HUES64 (cell line): ENCODE data around the gene PPFIBP2.

Experiments used
- H3K27ac ChIP-seq: 2 replicates; pipeline ENCODE4 v1.7.0; 2013; ENCODE audit warnings: low read depth, low read length, inconsistent platforms
- H3K27me3 ChIP-seq: 2 replicates; pipeline ENCODE4 v1.6.1; 2013; ENCODE audit warnings: mild to moderate bottlenecking, low read length; ENCODE audit not compliant: insufficient read depth
- H3K36me3 ChIP-seq: 2 replicates; pipeline ENCODE4 v1.6.1; 2013; ENCODE audit warnings: mild to moderate bottlenecking, low read length; ENCODE audit not compliant: insufficient read depth
- H3K4me1 ChIP-seq: 2 replicates; pipeline ENCODE4 v1.6.1; 2013; ENCODE audit warnings: mild to moderate bottlenecking, low read length, moderate library complexity; ENCODE audit not compliant: insufficient read depth
- H3K4me3 ChIP-seq: 2 replicates; pipeline ENCODE4 v1.5.1; 2013; ENCODE audit warnings: mild to moderate bottlenecking, low read length, moderate library complexity
- H3K9ac ChIP-seq: 2 replicates; pipeline ENCODE4 v1.6.1; 2013; ENCODE audit warnings: mild to moderate bottlenecking, low read depth, low read length
- H3K9me3 ChIP-seq: 2 replicates; pipeline ENCODE4 v1.6.1; 2013; ENCODE audit warnings: low read depth, low read length; ENCODE audit not compliant: insufficient read depth
- WGBS: fragments of 150-250, 120-280 bp; methylation state at CpG from one replicate; pipeline ENCODE4 v1.1.7; 2013; ENCODE audit warnings: missing lambda C conversion rate; 5-methylcytosine and 5-hydroxymethylcytosine counted together

PPFIBP2 gene

GRCh38 chr11:7572001-7572712 lies 58.4 kb downstream of the PPFIBP2 start:
- H3K36me3 ChIP-seq = no peaks in the 10 kb centered on the region
- H3K4me3 ChIP-seq = no peak overlapping the region
- no peak overlapping the region for H3K9ac ChIP-seq
- peaks cover 55% of the 10 kb centered on the region for H3K4me1 ChIP-seq
- H3K27ac ChIP-seq = peak overlapping the region; percentile 27
- 80% methylated on average over 4 of the region's 4 CpGs for WGBS
- no peaks in the 10 kb centered on the region for H3K27me3 ChIP-seq
- no peaks in the 10 kb centered on the region for H3K9me3 ChIP-seq

GRCh38 chr11:7573193-7573557 lies 59.4 kb downstream of the PPFIBP2 start:
- Histone ChIP-seq H3K9ac (no peak overlapping the region), H3K4me3 (no peak overlapping the region), H3K4me1 (peaks cover 65% of the 10 kb centered on the region), H3K36me3 (no peaks in the 10 kb centered on the region), H3K9me3 (no peaks in the 10 kb centered on the region), H3K27ac (0 out of 2 replicates have a peak overlapping the region, but pooled peaks have one; percentile 27), H3K27me3 (no peaks in the 10 kb centered on the region)

DNA sequence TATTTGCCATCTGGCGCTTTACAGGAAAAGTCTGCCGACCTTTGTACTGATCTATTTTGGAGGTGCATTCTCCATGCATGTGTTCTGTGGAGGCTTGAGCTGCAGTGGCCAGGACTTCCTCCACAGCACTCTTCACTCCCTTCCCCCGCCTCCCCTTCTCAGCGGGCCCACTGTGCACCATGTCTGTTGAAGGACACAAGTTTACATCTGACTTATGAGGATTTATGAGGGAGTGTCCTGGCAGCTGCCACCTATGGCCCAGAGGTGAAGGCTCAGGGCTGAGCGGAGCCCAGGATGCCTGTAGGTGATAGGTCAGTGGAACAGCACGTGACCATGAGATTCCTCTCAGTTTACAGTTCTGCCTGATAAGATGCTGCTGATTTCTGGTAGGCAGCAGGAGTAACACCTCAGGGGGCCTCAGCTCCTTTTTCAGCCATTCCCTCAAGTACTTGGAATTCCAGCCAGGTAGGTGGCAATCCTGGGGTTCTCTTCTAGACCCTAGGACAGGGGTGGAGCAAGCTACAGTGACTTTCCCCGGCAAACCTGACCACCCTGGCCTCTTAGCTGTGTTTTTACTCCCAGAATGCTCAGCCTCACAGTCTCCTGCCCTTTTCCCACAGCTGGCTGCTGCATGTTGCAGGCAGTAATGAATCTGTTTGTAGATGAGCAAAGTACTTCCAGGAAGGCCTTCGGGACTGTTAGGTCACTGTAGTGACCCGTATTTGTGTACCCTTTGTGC lies 59.9 kb downstream of the PPFIBP2 start:
- Histone ChIP-seq H3K27ac (peak overlapping the region; percentile 27; the same call in 1 of the 2 replicates), H3K4me1 (peaks cover 70% of the 10 kb centered on the region), H3K9me3 (no peaks in the 10 kb centered on the region), H3K36me3 (no peaks in the 10 kb centered on the region), H3K4me3 (no peak overlapping the region), H3K27me3 (no peaks in the 10 kb centered on the region), H3K9ac (no peak overlapping the region)
- WGBS = 80% methylated on average over 9 of the region's 9 CpGs

GRCh38 chr11:7574491-7575130 lies 60.8 kb downstream of the PPFIBP2 start:
- 76% methylated on average over 6 of the region's 7 CpGs for WGBS
- no peaks in the 10 kb centered on the region for H3K36me3 ChIP-seq

GRCh38 chr11:7575841-7576725 lies 62.3 kb downstream of the PPFIBP2 start:
- Histone ChIP-seq H3K9me3 (no peaks in the 10 kb centered on the region), H3K9ac (no peak overlapping the region), H3K36me3 (no peaks in the 10 kb centered on the region), H3K27me3 (no peaks in the 10 kb centered on the region), H3K4me3 (no peak overlapping the region), H3K27ac (no peak overlapping the region), H3K4me1 (peaks cover 73% of the 10 kb centered on the region)
- WGBS = 81% methylated on average over 11 of the region's 11 CpGs

More at GRCh38 chr11:7574491-7575130, 60.8 kb downstream of the PPFIBP2 start:
- Histone ChIP-seq H3K4me3 (no peak overlapping the region), H3K4me1 (peaks cover 73% of the 10 kb centered on the region), H3K27me3 (no peaks in the 10 kb centered on the region), H3K9ac (no peak overlapping the region), H3K9me3 (no peaks in the 10 kb centered on the region), H3K27ac (peak overlapping the region; percentile 27; the same call in 1 of the 2 replicates)

GRCh38 chr11:7576726-7577290 lies 63.0 kb downstream of the PPFIBP2 start:
- H3K27ac ChIP-seq = no peak overlapping the region
- no peaks in the 10 kb centered on the region for H3K27me3 ChIP-seq
- H3K4me1 ChIP-seq = peaks cover 68% of the 10 kb centered on the region
- H3K36me3 ChIP-seq = no peaks in the 10 kb centered on the region
- no peak overlapping the region for H3K4me3 ChIP-seq
- 81% methylated on average over 13 of the region's 13 CpGs for WGBS
- no peaks in the 10 kb centered on the region for H3K9me3 ChIP-seq
- no peak overlapping the region for H3K9ac ChIP-seq

- Histone ChIP-seq H3K4me1 (peaks cover 60% of the 10 kb centered on the region), H3K4me3 (peak overlapping the region; percentile 20; the same call in 1 of the 2 replicates), H3K9ac (peak overlapping the region; percentile 19), H3K27me3 (no peaks in the 10 kb centered on the region), H3K36me3 (no peaks in the 10 kb centered on the region), H3K9me3 (no peaks in the 10 kb centered on the region), H3K27ac (peak overlapping the region; percentile 15; the same call in 1 of the 2 replicates)
- 59% methylated on average over 16 of the region's 16 CpGs for WGBS
Observed at GRCh38 chr11:7577291-7578190, 63.7 kb downstream of the PPFIBP2 start.

- no peaks in the 10 kb centered on the region for H3K9me3 ChIP-seq
- H3K27ac ChIP-seq = peak overlapping the region; percentile 15; the same call in 1 of the 2 replicates
- no peaks in the 10 kb centered on the region for H3K27me3 ChIP-seq
- H3K4me3 ChIP-seq = peak overlapping the region; percentile 20; the same call in 1 of the 2 replicates
- H3K36me3 ChIP-seq = no peaks in the 10 kb centered on the region
- peak overlapping the region; percentile 19 for H3K9ac ChIP-seq
- 88% methylated on average over 9 of the region's 9 CpGs for WGBS
- peaks cover 55% of the 10 kb centered on the region for H3K4me1 ChIP-seq
Observed at GRCh38 chr11:7578276-7578955, 64.6 kb downstream of the PPFIBP2 start.

DNA sequence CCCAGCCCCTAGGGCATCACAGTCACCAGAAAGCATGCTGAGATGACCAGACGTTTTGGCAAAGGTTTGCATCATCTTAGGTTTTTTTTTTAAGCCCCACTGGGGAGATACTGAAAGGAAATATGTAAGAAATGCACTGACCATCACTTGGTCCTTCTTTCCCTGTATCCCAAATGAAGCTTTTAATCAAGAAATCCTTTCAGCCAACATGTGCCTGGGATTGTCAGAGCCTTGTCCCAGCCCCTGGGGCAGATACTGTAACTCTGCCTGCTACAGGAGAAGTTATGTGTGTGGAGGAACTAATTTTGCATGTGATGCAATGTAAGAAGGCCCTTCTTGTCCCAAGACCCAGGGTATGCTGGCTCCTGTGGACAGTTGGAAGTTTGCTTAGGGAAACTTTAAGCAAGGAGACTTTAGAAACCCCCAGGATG lies 65.6 kb downstream of the PPFIBP2 start:
- Histone ChIP-seq H3K9me3 (no peaks in the 10 kb centered on the region), H3K4me3 (no peak overlapping the region), H3K27ac (no peak overlapping the region), H3K9ac (no peak overlapping the region), H3K36me3 (no peaks in the 10 kb centered on the region), H3K4me1 (peaks cover 45% of the 10 kb centered on the region), H3K27me3 (no peaks in the 10 kb centered on the region)
- 64% methylated on average over 1 of the region's 1 CpG for WGBS
